HEK293T (cell line): Measurements from ENCODE around the gene GOLM1.

ENCODE experiments used
- CTCF ChIA-PET: fragments of 350-600 bp; formaldehyde crosslinking; extraction: SDS; loops from one replicate; lab custom pipeline; 2021; ENCODE audit warnings: antibody characterized with exemption, inconsistent platforms; lab: Yijun Ruan, JAX
- POLR2A ChIA-PET: fragments of 350-600 bp; formaldehyde crosslinking; extraction: SDS; loops from one replicate; lab custom pipeline; 2020; ENCODE audit warnings: antibody characterized with exemption, inconsistent platforms; lab: Yijun Ruan, JAX
- DNase-seq: peaks from one replicate; pipeline ENCODE4 v3.0.0; 2012; ENCODE audit warnings: mixed read lengths; ENCODE audit errors: extremely low spot score
- ARNT ChIP-seq: fragments of 450-650 bp; IDR thresholded peaks from 2 replicates; pipeline ENCODE4 v1.6.1; 2017; ENCODE audit warnings: mild to moderate bottlenecking
- BHLHE40 ChIP-seq: fragments of 450-650 bp; IDR thresholded peaks from 2 replicates; pipeline ENCODE4 v1.6.1; 2016; ENCODE audit warnings: mild to moderate bottlenecking, moderate library complexity, borderline replicate concordance
- CTBP1 ChIP-seq: fragments of 450-650 bp; IDR thresholded peaks from 2 replicates; pipeline ENCODE4 v1.6.1; 2016; ENCODE audit warnings: borderline replicate concordance
- ELF4 ChIP-seq: fragments of 450-650 bp; IDR thresholded peaks from 2 replicates; pipeline ENCODE4 v1.6.1; 2017; ENCODE audit warnings: antibody characterized with exemption
- FOXA1 ChIP-seq: fragments of 450-650 bp; IDR thresholded peaks from 2 replicates; pipeline ENCODE4 v1.6.1; 2016; ENCODE audit warnings: mild to moderate bottlenecking
- FOXK2 ChIP-seq: fragments of 450-650 bp; IDR thresholded peaks from 2 replicates; pipeline ENCODE4 v1.6.1; 2016; ENCODE audit warnings: mild to moderate bottlenecking
- FOXM1 ChIP-seq: fragments of 450-650 bp; IDR thresholded peaks from 2 replicates; pipeline ENCODE4 v1.6.1; 2017; ENCODE audit warnings: mild to moderate bottlenecking, borderline replicate concordance
- HDGF ChIP-seq: fragments of 450-650 bp; IDR thresholded peaks from 2 replicates; pipeline ENCODE4 v1.6.1; 2017; ENCODE audit warnings: antibody characterized with exemption, borderline replicate concordance
- L3MBTL2 ChIP-seq: fragments of 450-650 bp; conservative IDR thresholded peaks from 2 replicates; pipeline ENCODE4 v1.6.1; 2016; ENCODE audit warnings: mild to moderate bottlenecking
- LEF1 ChIP-seq: fragments of 450-650 bp; IDR thresholded peaks from 2 replicates; pipeline ENCODE4 v1.6.1; 2017; ENCODE audit warnings: mild to moderate bottlenecking, borderline replicate concordance
- NFRKB ChIP-seq: fragments of 450-650 bp; IDR thresholded peaks from 2 replicates; pipeline ENCODE4 v1.6.1; 2016; ENCODE audit warnings: mild to moderate bottlenecking, moderate library complexity
- SP1 ChIP-seq: fragments of 450-650 bp; IDR thresholded peaks from 2 replicates; pipeline ENCODE4 v1.6.1; 2017
- SUZ12 ChIP-seq: fragments of 450-650 bp; IDR thresholded peaks from 2 replicates; pipeline ENCODE4 v1.6.1; 2016; ENCODE audit warnings: mild to moderate bottlenecking
- TARDBP ChIP-seq: fragments of 450-650 bp; IDR thresholded peaks from 2 replicates; pipeline ENCODE4 v1.6.1; 2016
- ZNF384 ChIP-seq: fragments of 450-650 bp; IDR thresholded peaks from 2 replicates; pipeline ENCODE4 v1.6.1; 2016
- TF ChIP-seq, protein P1 (sequence below): fragments of 450-650 bp; IDR thresholded peaks from 2 replicates; pipeline ENCODE4 v1.6.1; 2016

GOLM1 gene

GRCh38 chr9:86112057-86112456 is 12.7 kb upstream of the GOLM1 start:
- POLR2A ChIA-PET = interaction anchor here (1.1 kb wide), 1 partner anchor 12 kb away, joined by 7 read pairs; no protein-coding TSS in a partner anchor
- no peak for DNase-seq
- CTCF ChIA-PET = no interaction called here
- TF ChIP-seq ARNT (no peak), BHLHE40 (no peak), TARDBP (no peak), LEF1 (no peak), ELF4 (no peak), HDGF (no peak), SP1 (no peak), L3MBTL2 (no peak), ZNF384 (no peak), NFRKB (no peak), CTBP1 (no peak), FOXA1 (no peak), SUZ12 (no peak), FOXM1 (no peak), FOXK2 (no peak)
- TF ChIP-seq, protein P1, sequence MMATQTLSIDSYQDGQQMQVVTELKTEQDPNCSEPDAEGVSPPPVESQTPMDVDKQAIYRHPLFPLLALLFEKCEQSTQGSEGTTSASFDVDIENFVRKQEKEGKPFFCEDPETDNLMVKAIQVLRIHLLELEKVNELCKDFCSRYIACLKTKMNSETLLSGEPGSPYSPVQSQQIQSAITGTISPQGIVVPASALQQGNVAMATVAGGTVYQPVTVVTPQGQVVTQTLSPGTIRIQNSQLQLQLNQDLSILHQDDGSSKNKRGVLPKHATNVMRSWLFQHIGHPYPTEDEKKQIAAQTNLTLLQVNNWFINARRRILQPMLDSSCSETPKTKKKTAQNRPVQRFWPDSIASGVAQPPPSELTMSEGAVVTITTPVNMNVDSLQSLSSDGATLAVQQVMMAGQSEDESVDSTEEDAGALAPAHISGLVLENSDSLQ = no peak

DNA sequence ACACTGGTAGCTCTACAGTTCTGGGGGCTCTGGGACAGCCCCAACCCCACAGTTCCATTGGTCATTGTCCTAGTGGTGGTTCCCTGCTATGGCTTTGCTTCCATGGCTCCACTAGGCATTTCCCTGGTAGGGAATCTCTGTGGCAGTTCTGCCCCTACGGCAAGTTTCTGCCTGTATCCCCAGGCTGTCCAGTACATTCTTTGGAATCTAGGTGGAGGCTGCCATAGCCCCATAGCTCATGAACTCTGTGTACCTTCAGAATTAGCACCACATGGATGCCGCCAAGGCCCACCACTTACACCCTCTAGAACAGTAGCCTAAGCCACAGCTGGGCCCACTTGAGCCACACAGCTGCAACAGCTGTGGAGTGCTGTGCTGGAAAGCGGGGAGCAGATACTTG is 3.3 kb upstream of the GOLM1 start:
- DNase-seq = no peak
- no peak for TF ChIP-seq LEF1
- TF ChIP-seq FOXK2 = no peak
- TF ChIP-seq FOXM1 = no peak
- TF ChIP-seq NFRKB = no peak
- TF ChIP-seq, protein P1 = no peak
- no peak for TF ChIP-seq FOXA1
- no peak for TF ChIP-seq HDGF
- no peak for TF ChIP-seq SUZ12
- TF ChIP-seq ZNF384 = no peak
- no peak for TF ChIP-seq L3MBTL2
- no peak for TF ChIP-seq ARNT
- TF ChIP-seq BHLHE40 = no peak
- TF ChIP-seq ELF4 = no peak
- CTCF ChIA-PET = no interaction called here
- POLR2A ChIA-PET = no interaction called here

DNA sequence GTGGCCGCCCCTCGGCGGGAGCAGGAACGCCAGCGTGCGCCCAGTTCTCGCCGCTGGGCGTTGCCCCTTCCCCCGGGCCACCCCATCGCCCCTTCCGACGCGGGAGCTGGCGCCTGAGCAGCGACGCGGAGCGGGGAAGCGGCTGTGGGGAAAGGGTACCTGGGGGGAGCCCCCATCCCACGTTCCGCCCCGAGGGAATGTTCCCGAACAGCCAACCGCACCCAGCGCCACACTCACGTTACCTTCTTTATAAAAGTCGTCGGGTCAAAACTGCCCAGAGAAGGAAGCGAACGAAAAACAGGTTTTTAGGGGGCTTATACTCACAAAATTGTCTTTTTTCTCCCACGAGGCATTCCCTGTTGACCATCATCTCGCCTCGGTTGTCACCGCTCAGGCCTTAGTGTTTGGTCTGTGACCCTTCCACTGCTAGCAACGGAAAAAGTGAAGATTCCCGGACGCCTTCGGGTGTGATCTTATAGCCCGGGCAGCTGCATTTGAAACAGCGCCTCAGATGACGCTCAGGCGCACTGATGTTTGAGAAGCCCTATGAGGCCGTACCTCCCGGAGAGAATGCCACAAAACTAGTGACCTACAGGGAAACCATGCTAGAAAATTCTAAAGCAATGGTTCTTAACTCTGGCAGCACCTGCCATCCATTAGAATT is 475 bp upstream of the GOLM1 start:
- DNase-seq = peak; percentile 46
- CTCF ChIA-PET = no interaction called here

DNA sequence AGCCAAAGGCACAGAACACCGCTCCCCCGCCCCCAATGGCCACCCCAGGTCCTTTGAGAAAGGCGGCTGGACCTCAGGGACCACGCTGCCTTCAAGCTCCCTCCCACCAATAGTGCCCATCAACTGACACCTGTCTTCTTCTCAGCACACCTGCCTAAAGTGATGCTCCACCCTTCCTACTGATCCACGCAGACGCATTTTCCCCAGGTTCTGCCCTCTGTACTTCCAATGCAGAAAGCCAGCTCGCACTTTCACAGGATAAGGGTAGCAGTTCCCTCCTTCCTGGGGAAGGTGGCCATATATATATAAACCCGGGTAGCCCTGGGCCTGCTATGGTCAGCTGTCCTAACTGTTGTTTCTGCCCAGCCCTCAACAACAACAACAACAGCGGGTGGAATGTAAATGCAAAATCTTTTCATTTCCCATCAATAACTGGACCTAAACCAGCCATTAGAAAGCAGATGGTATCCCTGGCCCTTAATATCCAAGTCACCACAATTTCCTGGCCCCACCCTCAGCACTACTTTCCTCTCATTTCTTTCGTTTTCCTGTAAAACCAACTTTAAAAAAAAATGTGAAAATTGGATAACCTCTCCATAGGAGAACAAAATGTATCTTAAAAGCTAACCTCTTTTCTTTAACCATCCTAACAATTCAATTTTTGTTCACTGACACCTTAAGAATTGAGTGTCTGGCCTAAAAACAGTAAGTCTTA is 1.7 kb downstream of the GOLM1 start:
- TF ChIP-seq SP1 = no peak
- TF ChIP-seq BHLHE40 = no peak
- no peak for TF ChIP-seq ELF4
- no peak for TF ChIP-seq SUZ12
- CTCF ChIA-PET = interaction anchor here (0.6 to 0.7 kb wide), 2 partner anchors 102 to 148 kb away, joined by 3 to 5 read pairs; no protein-coding TSS in a partner anchor
- POLR2A ChIA-PET = interaction anchor here (1.4 kb wide), 1 partner anchor 52 kb away, joined by 3 read pairs; no protein-coding TSS in a partner anchor
- no peak for DNase-seq

More for the DNA sequence above, 475 bp upstream of the GOLM1 start:
- TF ChIP-seq L3MBTL2 (peak; percentile 54; the same call in 1 of the 2 replicates), ELF4 (no peak), ARNT (no peak), CTBP1 (no peak)
- POLR2A ChIA-PET = interaction anchor here (1.3 to 1.6 kb wide), 2 partner anchors 12 to 36 kb away, joined by 3 to 7 read pairs; no protein-coding TSS in a partner anchor

DNA sequence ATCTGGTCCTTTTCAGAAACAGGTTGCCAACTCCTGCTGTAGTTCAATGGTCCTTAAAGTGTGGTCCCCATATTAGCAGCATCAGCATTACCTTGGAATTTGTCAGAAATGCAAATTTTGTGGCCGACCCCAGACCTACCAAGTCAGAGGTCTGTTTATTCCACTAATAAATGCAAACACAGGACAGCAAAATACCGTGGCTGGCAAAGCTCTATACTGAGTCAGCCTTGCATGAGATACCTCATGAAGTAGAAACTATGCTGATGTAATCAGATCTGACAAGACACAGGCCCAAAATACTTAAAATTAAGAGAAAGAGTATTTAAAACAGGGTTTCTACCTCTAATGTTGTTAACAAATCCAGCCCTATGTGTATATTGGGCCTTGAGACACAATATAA is 3.0 kb downstream of the GOLM1 start:
- no peak for DNase-seq
- TF ChIP-seq LEF1 = no peak
- no peak for TF ChIP-seq HDGF
- TF ChIP-seq FOXA1 = no peak
- no peak for TF ChIP-seq FOXK2
- no peak for TF ChIP-seq TARDBP
- TF ChIP-seq FOXM1 = no peak
- TF ChIP-seq SUZ12 = no peak
- TF ChIP-seq SP1 = no peak
- TF ChIP-seq, protein P1 = no peak
- no peak for TF ChIP-seq ARNT
- TF ChIP-seq ELF4 = no peak
- no peak for TF ChIP-seq ZNF384
- no peak for TF ChIP-seq CTBP1
- TF ChIP-seq L3MBTL2 = no peak
- TF ChIP-seq NFRKB = no peak
- no peak for TF ChIP-seq BHLHE40
- ChIA-PET CTCF (interaction anchor here (0.7 kb wide), 1 partner anchor 251 kb away, joined by 4 read pairs; no protein-coding TSS in a partner anchor), POLR2A (no interaction called here)
